ENCODE results near the gene SMAD5.

GRCh38 chr5:136202469-136203205, 70.0 kb downstream of the SMAD5 start:
- TF ChIP-seq POLR2A (IDR thresholded peaks at IDR 0.05) = no peak
- TF ChIP-seq, protein P1, sequence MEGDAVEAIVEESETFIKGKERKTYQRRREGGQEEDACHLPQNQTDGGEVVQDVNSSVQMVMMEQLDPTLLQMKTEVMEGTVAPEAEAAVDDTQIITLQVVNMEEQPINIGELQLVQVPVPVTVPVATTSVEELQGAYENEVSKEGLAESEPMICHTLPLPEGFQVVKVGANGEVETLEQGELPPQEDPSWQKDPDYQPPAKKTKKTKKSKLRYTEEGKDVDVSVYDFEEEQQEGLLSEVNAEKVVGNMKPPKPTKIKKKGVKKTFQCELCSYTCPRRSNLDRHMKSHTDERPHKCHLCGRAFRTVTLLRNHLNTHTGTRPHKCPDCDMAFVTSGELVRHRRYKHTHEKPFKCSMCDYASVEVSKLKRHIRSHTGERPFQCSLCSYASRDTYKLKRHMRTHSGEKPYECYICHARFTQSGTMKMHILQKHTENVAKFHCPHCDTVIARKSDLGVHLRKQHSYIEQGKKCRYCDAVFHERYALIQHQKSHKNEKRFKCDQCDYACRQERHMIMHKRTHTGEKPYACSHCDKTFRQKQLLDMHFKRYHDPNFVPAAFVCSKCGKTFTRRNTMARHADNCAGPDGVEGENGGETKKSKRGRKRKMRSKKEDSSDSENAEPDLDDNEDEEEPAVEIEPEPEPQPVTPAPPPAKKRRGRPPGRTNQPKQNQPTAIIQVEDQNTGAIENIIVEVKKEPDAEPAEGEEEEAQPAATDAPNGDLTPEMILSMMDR (IDR thresholded peaks at IDR 0.05 in 4 of 5, conservative IDR thresholded peaks at IDR 0.05 in 1 of 5) = no peak
